ENCODE measurements around the gene NTM.

- TF ChIP-seq FOXP2 (optimal IDR thresholded peaks at IDR 0.05; ENCODE audit: control extremely low read depth, extremely low read length, insufficient read depth) = no peak
- TF ChIP-seq EZH2 (IDR thresholded peaks at IDR 0.05) = no peak
- no peak for TF ChIP-seq POLR2AphosphoS5 (IDR thresholded peaks at IDR 0.05; ENCODE audit: borderline replicate concordance, low read depth, low read length)
Observed at GRCh38 chr11:131481971-131482370, 111.6 kb downstream of the NTM start.
